Adrenal gland (tissue), 5 donors: ENCODE data around the gene DOCK1.

Source experiments
- CTCF ChIP-seq, 6 experiments: fragments of 450-650 bp in 4 of 6; fragments of 200-600 bp in 2 of 6; sonication (generic) in 1 of 6; IDR thresholded peaks; 1 replicate in 5 of 6; 2 replicates in 1 of 6; pipeline versions ENCODE4 v1.5.1 to v1.8.0; 2016 to 2021; ENCODE audit warnings: antibody characterized with exemption in 6 of 6, mild to moderate bottlenecking in 2 of 6, moderate library complexity in 1 of 6
- POLR2A ChIP-seq, 2 donors: fragments of 450-650 bp; IDR thresholded peaks; one replicate each; pipeline ENCODE4 v1.6.1; 2017; ENCODE audit warnings: antibody characterized with exemption in 2 of 2, mild to moderate bottlenecking in 2 of 2, moderate library complexity in 1 of 2
- donor health status: DM: no; HTN: no; CAD: no.

- no peak for TF ChIP-seq CTCF (IDR thresholded peaks at IDR 0.05)
- TF ChIP-seq POLR2A (IDR thresholded peaks at IDR 0.05) = no peak
Measured at GRCh38 chr10:127356360-127356759, 451.1 kb downstream of the DOCK1 start.
